Ovary (tissue), 9 donors: ENCODE measurements around the gene ICAM3. TPM values are rescaled to one million over a fixed set of nuclear protein-coding genes. Genes with fewer than 3 reads are reported as not detected.

Experiments used
- DNase-seq, 5 donors: peaks; one replicate each; pipeline ENCODE4 v3.0.0-alpha.2; 2019 to 2020
- H3K27ac ChIP-seq, 2 donors: fragments of 200-600 bp; one replicate each; pipeline versions ENCODE4 v1.5.1 to v1.8.0; 2019 to 2022
- H3K27me3 ChIP-seq: fragments of 200-600 bp; one replicate; pipeline ENCODE4 v1.8.0; 2022
- H3K36me3 ChIP-seq: fragments of 200-600 bp; sonication (generic); one replicate; pipeline ENCODE4 v1.5.1; 2019
- H3K4me1 ChIP-seq: one replicate; pipeline ENCODE4 v1.8.1; 2013; ENCODE audit warnings: mild to moderate bottlenecking, moderate library complexity; ENCODE audit not compliant: insufficient read depth
- H3K4me3 ChIP-seq: fragments of 200-600 bp; sonication (generic); one replicate; pipeline ENCODE4 v1.5.1; 2017
- H3K9me3 ChIP-seq, 2 donors: fragments of 200-600 bp in 1 of 2; sonication (generic) in 1 of 2; one replicate each; pipeline versions ENCODE4 v1.5.1 to v1.8.1; 2013 to 2019; ENCODE audit warnings: mild to moderate bottlenecking in 1 of 2, moderate library complexity in 1 of 2
- CTCF ChIP-seq, 3 donors: fragments of 450-650 bp in 2 of 3; fragments of 200-600 bp in 1 of 3; IDR thresholded peaks; one replicate each; pipeline versions ENCODE4 v1.5.1 to v1.8.0; 2016 to 2022; ENCODE audit warnings: antibody characterized with exemption in 3 of 3, mild to moderate bottlenecking in 1 of 3
- EP300 ChIP-seq: sonication (generic); formaldehyde crosslinking; IDR thresholded peaks from one replicate; pipeline ENCODE4 v1.6.1; 2017; ENCODE audit warnings: antibody characterized with exemption
- POLR2A ChIP-seq: fragments of 450-650 bp; IDR thresholded peaks from one replicate; pipeline ENCODE4 v1.6.1; 2017; ENCODE audit warnings: antibody characterized with exemption, mild to moderate bottlenecking, moderate library complexity
- WGBS, 3 donors: extraction: QIAGEN DNeasy Blood & Tissue Kit in 1 of 3; methylation state at CpG; one replicate each; pipeline versions ENCODE4 v1.1.5 to v1.1.7; 2013 to 2017; 5-methylcytosine and 5-hydroxymethylcytosine counted together
- intact Hi-C, 4 donors: fragments of 100-400 bp; cut with DNase I; formaldehyde crosslinking; loops; one replicate each; pipeline versions ENCODE4 v1.11.0 to v1.15.1; 2022 to 2023
- polyA plus RNA-seq, 2 donors: library from polyadenylated mRNA; stranded (reverse); fragments of 200-250 nt in 1 of 2; fragments of 350-450 nt in 1 of 2; fragmentation: Illumina TruSeq in 1 of 2; extraction: RNeasy Lipid Tissue Mini Kit (QIAGEN cat#74804) in 1 of 2; gene quantifications; one replicate each; pipeline ENCODE4 v1.2.3, GENCODE V29; 2013 to 2014
- total RNA-seq, 7 donors: library from RNA; depleted of rRNA in 2 of 7; stranded (reverse); fragments of >200 nt in 2 of 7; fragmentation: NEBNext Ultra II Directional in 3 of 7; extraction: Animal tissue kit (Norgen Biotek cat#: 25700) in 3 of 7; gene quantifications; one replicate each; pipeline versions ENCODE4 v1.1.0 to v1.2.4, GENCODE V29; 2016 to 2023
- donor health status: DM: no; HTN: no; CAD: no; lungs with moderate emphysema.
- donor health status: DM: no; HTN: no; CAD: no.
- donor health status: Bipolar disorder and iron deficiency.
- donor health status: DM: yes; HTN: yes; CAD: no.
- donor health status: DM: no; HTN: no; CAD: no.
- donor health status: DM: yes; HTN: yes; CAD: no.

Gene ICAM3
- total and polyA plus RNA-seq, 9 donors: 2.2 to 10.9 (median 3.9) TPM

- intact Hi-C loops: no loop called here
- TF ChIP-seq EP300: no peak
- no peak for TF ChIP-seq CTCF (IDR thresholded peaks at IDR 0.05)
- no peak for TF ChIP-seq POLR2A
- Histone ChIP-seq H3K4me3 (no peak overlapping the region), H3K27me3 (no peaks in the 10 kb centered on the region), H3K36me3 (no peaks in the 10 kb centered on the region), H3K4me1 (peaks cover 6% of the 10 kb centered on the region), H3K9me3 (no peaks in the 10 kb centered on the region), H3K27ac (peak overlapping the region in 1 of 2 donors; percentile 62)
- 74 to 83% (median 75%) methylated on average over 26 to 32 of the region's 32 CpGs for WGBS, 3 donors
- peak; percentile 54 to 86 (median 71) for DNase-seq
Observed at GRCh38 chr19:10353793-10354391, 14.5 kb upstream of the ICAM3 start.

GRCh38 chr19:10352764-10353671, 13.6 kb upstream of the ICAM3 start:
- 51 to 72% (median 58%) methylated on average over 54 to 63 of the region's 63 CpGs for WGBS, 3 donors
- Histone ChIP-seq H3K9me3 (no peaks in the 10 kb centered on the region), H3K4me3 (no peak overlapping the region), H3K27ac (peak overlapping the region in 1 of 2 donors; percentile 74), H3K4me1 (peaks cover 6% of the 10 kb centered on the region), H3K27me3 (no peaks in the 10 kb centered on the region), H3K36me3 (no peaks in the 10 kb centered on the region)
- peak; percentile 74 to 93 (median 82) for DNase-seq
- intact Hi-C loops: no loop called here
- TF ChIP-seq POLR2A (no peak), EP300 (no peak), CTCF (IDR thresholded peaks at IDR 0.05) (no peak)

- no peak overlapping the region for H3K27ac ChIP-seq
- DNase-seq: no peak
- intact Hi-C loops: no loop called here
Observed at GRCh38 chr19:10346509-10346908, 7.1 kb upstream of the ICAM3 start.

GRCh38 chr19:10344780-10345179, 5.4 kb upstream of the ICAM3 start:
- H3K4me1 ChIP-seq: no peaks in the 10 kb centered on the region
- DNase-seq: no peak
- intact Hi-C loops: no loop called here
- no peaks in the 10 kb centered on the region for H3K27me3 ChIP-seq
- TF ChIP-seq CTCF (IDR thresholded peaks at IDR 0.05): no peak
- no peak for TF ChIP-seq EP300
- TF ChIP-seq POLR2A: no peak
- 78 to 89% (median 84%) methylated on average over 10 of the region's 10 CpGs for WGBS, 3 donors
- no peaks in the 10 kb centered on the region for H3K9me3 ChIP-seq
- no peak overlapping the region for H3K27ac ChIP-seq
- no peak overlapping the region for H3K4me3 ChIP-seq
- H3K36me3 ChIP-seq: no peaks in the 10 kb centered on the region

More at GRCh38 chr19:10346509-10346908, 7.1 kb upstream of the ICAM3 start:
- Histone ChIP-seq H3K4me1 (no peaks in the 10 kb centered on the region), H3K4me3 (no peak overlapping the region), H3K27me3 (no peaks in the 10 kb centered on the region), H3K36me3 (no peaks in the 10 kb centered on the region), H3K9me3 (no peaks in the 10 kb centered on the region)
- WGBS, 3 donors: 48 to 56% (median 49%) methylated on average over 10 of the region's 10 CpGs
- TF ChIP-seq POLR2A (no peak), EP300 (no peak), CTCF (IDR thresholded peaks at IDR 0.05) (no peak)
